Mucosa of rectum (tissue), 2 donors: ENCODE results near the gene MNX1.

Source experiments
- H3K27ac ChIP-seq, 2 donors: one replicate each; pipeline ENCODE4 v1.7.0; 2013; ENCODE audit warnings: inconsistent platforms in 2 of 2, low read depth in 2 of 2, low read length in 2 of 2
- H3K27me3 ChIP-seq, 2 donors: one replicate each; pipeline ENCODE4 v1.7.0; 2013; ENCODE audit warnings: low read length in 2 of 2; ENCODE audit not compliant: control insufficient read depth in 2 of 2, insufficient read depth in 2 of 2
- H3K36me3 ChIP-seq, 2 donors: one replicate each; pipeline ENCODE4 v1.7.0; 2013; ENCODE audit warnings: low read length in 2 of 2; ENCODE audit not compliant: control insufficient read depth in 2 of 2, insufficient read depth in 2 of 2
- H3K4me1 ChIP-seq, 2 donors: one replicate each; pipeline ENCODE4 v1.7.0; 2013; ENCODE audit warnings: low read length in 2 of 2, mild to moderate bottlenecking in 1 of 2; ENCODE audit not compliant: control insufficient read depth in 2 of 2, insufficient read depth in 2 of 2
- H3K4me3 ChIP-seq, 2 donors: one replicate each; pipeline ENCODE4 v1.7.0; 2013; ENCODE audit warnings: low read length in 2 of 2
- H3K9ac ChIP-seq, 2 donors: one replicate each; pipeline ENCODE4 v1.7.0; 2013; ENCODE audit warnings: low read length in 2 of 2, low read depth in 1 of 2, mild to moderate bottlenecking in 1 of 2
- H3K9me3 ChIP-seq, 2 donors: one replicate each; pipeline ENCODE4 v1.7.0; 2013; ENCODE audit warnings: low read length in 2 of 2; ENCODE audit not compliant: control insufficient read depth in 2 of 2
- donor health status: healthy.
- donor health status: Normal muscosa, but diverticular disease.

The MNX1 gene

GRCh38 chr7:156975620-156976019 lies 34.8 kb downstream of the MNX1 start:
- H3K27ac ChIP-seq, result no peak overlapping the region
- H3K27me3 ChIP-seq, result no peaks in the 10 kb centered on the region
- H3K4me3 ChIP-seq, result no peak overlapping the region
- no peaks in the 10 kb centered on the region for H3K9me3 ChIP-seq
- H3K4me1 ChIP-seq, result no peaks in the 10 kb centered on the region
- H3K9ac ChIP-seq, result no peak overlapping the region
- H3K36me3 ChIP-seq, result peaks cover 5 to 14% of the 10 kb centered on the region in 2 donors

GRCh38 chr7:156969972-156970420 lies 40.5 kb downstream of the MNX1 start:
- H3K9me3 ChIP-seq, result no peaks in the 10 kb centered on the region
- H3K27ac ChIP-seq, result no peak overlapping the region
- no peaks in the 10 kb centered on the region for H3K4me1 ChIP-seq
- H3K27me3 ChIP-seq, result no peaks in the 10 kb centered on the region
- H3K36me3 ChIP-seq, result peaks cover 31 to 44% of the 10 kb centered on the region in 2 donors
- H3K4me3 ChIP-seq, result no peak overlapping the region
- H3K9ac ChIP-seq, result no peak overlapping the region

GRCh38 chr7:156968183-156968582 lies 42.3 kb downstream of the MNX1 start:
- Histone ChIP-seq H3K27me3 (no peaks in the 10 kb centered on the region), H3K27ac (no peak overlapping the region), H3K36me3 (peaks cover 42 to 62% of the 10 kb centered on the region in 2 donors), H3K4me1 (no peaks in the 10 kb centered on the region), H3K9me3 (no peaks in the 10 kb centered on the region), H3K4me3 (no peak overlapping the region), H3K9ac (no peak overlapping the region)

GRCh38 chr7:156966387-156966786 lies 44.1 kb downstream of the MNX1 start:
- Histone ChIP-seq H3K9ac (no peak overlapping the region), H3K27ac (no peak overlapping the region), H3K36me3 (peaks cover 52 to 69% of the 10 kb centered on the region in 2 donors), H3K4me3 (no peak overlapping the region), H3K9me3 (no peaks in the 10 kb centered on the region), H3K4me1 (no peaks in the 10 kb centered on the region), H3K27me3 (no peaks in the 10 kb centered on the region)

- H3K4me1 ChIP-seq, result no peaks in the 10 kb centered on the region
- no peaks in the 10 kb centered on the region for H3K27me3 ChIP-seq
- peaks cover 58 to 74% of the 10 kb centered on the region in 2 donors for H3K36me3 ChIP-seq
- H3K27ac ChIP-seq, result no peak overlapping the region
- no peak overlapping the region for H3K4me3 ChIP-seq
- H3K9me3 ChIP-seq, result no peaks in the 10 kb centered on the region
- H3K9ac ChIP-seq, result no peak overlapping the region
Observed at GRCh38 chr7:156964971-156965370, 45.5 kb downstream of the MNX1 start.

- peaks cover 59 to 77% of the 10 kb centered on the region in 2 donors for H3K36me3 ChIP-seq
- no peaks in the 10 kb centered on the region for H3K27me3 ChIP-seq
- no peak overlapping the region for H3K27ac ChIP-seq
- no peaks in the 10 kb centered on the region for H3K9me3 ChIP-seq
- no peak overlapping the region for H3K9ac ChIP-seq
- H3K4me3 ChIP-seq, result no peak overlapping the region
- no peaks in the 10 kb centered on the region for H3K4me1 ChIP-seq
Observed at GRCh38 chr7:156963472-156963871, 47.0 kb downstream of the MNX1 start.

GRCh38 chr7:156962897-156963296 lies 47.6 kb downstream of the MNX1 start:
- no peaks in the 10 kb centered on the region for H3K27me3 ChIP-seq
- peaks cover 61 to 79% of the 10 kb centered on the region in 2 donors for H3K36me3 ChIP-seq

GRCh38 chr7:156962145-156962544 lies 48.3 kb downstream of the MNX1 start:
- H3K9ac ChIP-seq, result no peak overlapping the region
- H3K36me3 ChIP-seq, result peaks cover 59 to 78% of the 10 kb centered on the region in 2 donors
- no peak overlapping the region for H3K27ac ChIP-seq
- no peaks in the 10 kb centered on the region for H3K27me3 ChIP-seq
- H3K9me3 ChIP-seq, result no peaks in the 10 kb centered on the region
- no peaks in the 10 kb centered on the region for H3K4me1 ChIP-seq
- no peak overlapping the region for H3K4me3 ChIP-seq

More at GRCh38 chr7:156962897-156963296, 47.6 kb downstream of the MNX1 start:
- Histone ChIP-seq H3K9me3 (no peaks in the 10 kb centered on the region), H3K27ac (no peak overlapping the region), H3K4me3 (no peak overlapping the region), H3K4me1 (no peaks in the 10 kb centered on the region), H3K9ac (no peak overlapping the region)

- H3K9me3 ChIP-seq, result no peaks in the 10 kb centered on the region
- no peak overlapping the region for H3K4me3 ChIP-seq
- no peaks in the 10 kb centered on the region for H3K27me3 ChIP-seq
- no peak overlapping the region for H3K9ac ChIP-seq
- H3K36me3 ChIP-seq, result peaks cover 56 to 77% of the 10 kb centered on the region in 2 donors
- H3K4me1 ChIP-seq, result peaks cover 1 to 3% of the 10 kb centered on the region in 2 donors
- no peak overlapping the region for H3K27ac ChIP-seq
Observed at GRCh38 chr7:156956727-156957126, 53.7 kb downstream of the MNX1 start.

- Histone ChIP-seq H3K9ac (no peak overlapping the region), H3K27me3 (no peaks in the 10 kb centered on the region), H3K9me3 (no peaks in the 10 kb centered on the region), H3K4me1 (peaks cover 18 to 19% of the 10 kb centered on the region in 2 donors), H3K4me3 (no peak overlapping the region), H3K27ac (no peak overlapping the region), H3K36me3 (peaks cover 46 to 63% of the 10 kb centered on the region in 2 donors)
Observed at GRCh38 chr7:156954941-156955340, 55.5 kb downstream of the MNX1 start.
